Mononuclear cell (primary cell): Measurements from ENCODE around the gene XXYLT1. TPM values are rescaled to one million over a fixed set of nuclear protein-coding genes. Genes with fewer than 3 reads are reported as not detected.
"Not testable (repeated sequence)": the region's sequence is repeated elsewhere in the genome, so short reads cannot be mapped to it uniquely, and the experiment has no call there.

Source experiments
- H3K27me3 ChIP-seq: 2 replicates; pipeline ENCODE4 v1.6.0; 2011; ENCODE audit warnings: low read length, control low read depth; ENCODE audit not compliant: insufficient read depth
- H3K4me1 ChIP-seq: 2 replicates; pipeline ENCODE4 v1.5.1; 2011; ENCODE audit warnings: mild to moderate bottlenecking, low read length, control low read depth; ENCODE audit not compliant: insufficient read depth
- H3K4me3 ChIP-seq: 2 replicates; pipeline ENCODE4 v1.5.1; 2011; ENCODE audit warnings: mild to moderate bottlenecking, low read length, moderate library complexity
- H3K9me3 ChIP-seq: 2 replicates; pipeline ENCODE4 v1.5.1; 2011; ENCODE audit warnings: low read depth, mild to moderate bottlenecking, control low read depth, low read length
- total RNA-seq: library from RNA; depleted of rRNA; stranded (reverse); fragments of >200 nt; gene quantifications from one replicate; pipeline ENCODE4 v1.2.3, GENCODE V29; 2012

XXYLT1 gene, protein sequence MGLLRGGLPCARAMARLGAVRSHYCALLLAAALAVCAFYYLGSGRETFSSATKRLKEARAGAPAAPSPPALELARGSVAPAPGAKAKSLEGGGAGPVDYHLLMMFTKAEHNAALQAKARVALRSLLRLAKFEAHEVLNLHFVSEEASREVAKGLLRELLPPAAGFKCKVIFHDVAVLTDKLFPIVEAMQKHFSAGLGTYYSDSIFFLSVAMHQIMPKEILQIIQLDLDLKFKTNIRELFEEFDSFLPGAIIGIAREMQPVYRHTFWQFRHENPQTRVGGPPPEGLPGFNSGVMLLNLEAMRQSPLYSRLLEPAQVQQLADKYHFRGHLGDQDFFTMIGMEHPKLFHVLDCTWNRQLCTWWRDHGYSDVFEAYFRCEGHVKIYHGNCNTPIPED
- 9.0 TPM for total RNA-seq

DNA sequence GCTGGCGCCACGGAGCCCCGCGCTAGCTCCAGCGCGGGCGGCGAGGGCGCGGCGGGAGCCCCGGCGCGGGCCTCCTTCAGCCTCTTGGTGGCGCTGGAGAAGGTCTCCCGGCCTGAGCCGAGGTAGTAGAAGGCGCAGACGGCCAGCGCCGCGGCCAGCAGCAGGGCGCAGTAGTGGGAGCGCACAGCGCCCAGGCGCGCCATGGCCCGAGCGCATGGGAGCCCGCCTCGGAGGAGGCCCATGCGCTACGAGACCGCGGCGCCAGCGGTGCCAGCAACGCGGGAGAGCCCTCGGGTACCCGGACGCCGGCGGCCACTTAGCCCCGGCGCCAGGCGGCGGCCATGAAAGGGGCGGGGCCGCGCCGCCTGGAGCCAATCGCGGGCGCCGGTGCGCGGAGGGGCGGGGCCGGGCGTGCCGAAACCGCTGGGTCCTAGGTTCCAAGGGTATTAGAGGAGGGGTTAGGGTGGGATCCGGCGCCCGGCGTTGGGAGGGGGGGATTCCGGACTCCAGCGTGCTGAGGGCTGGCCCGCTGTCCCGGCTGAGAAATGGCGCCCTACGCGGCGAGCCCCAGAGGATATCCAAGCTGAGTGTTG lies at the start of gene XXYLT1:
XXYLT1 (minus strand) TSS at position 343 of the 593 bp plus-strand sequence; CDS start at position 242, 101 bp downstream.
- Histone ChIP-seq H3K27me3 (no peaks in the 10 kb centered on the region), H3K4me3 (peak within 1 kb of the TSS; percentile 81)

DNA sequence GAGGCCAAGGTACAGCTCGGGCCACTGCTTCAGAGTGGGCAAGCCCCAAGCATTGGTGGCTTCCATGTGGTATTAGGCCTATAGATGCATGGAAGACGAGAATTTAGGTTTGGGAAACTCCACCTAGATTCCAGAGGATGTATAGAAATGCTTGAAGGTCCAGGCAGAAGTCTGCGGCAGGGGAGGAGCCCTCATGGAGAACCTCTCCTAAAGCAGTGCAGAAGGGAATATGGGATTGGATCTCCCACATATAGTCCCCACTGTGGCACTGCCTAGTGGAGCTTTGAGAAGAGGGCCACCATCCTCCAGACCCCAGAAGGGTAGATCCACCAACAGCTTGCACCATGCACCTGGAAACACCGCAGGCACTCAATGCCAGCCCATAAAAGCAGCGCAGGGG lies 48.1 kb upstream of the XXYLT1 start:
- no peaks in the 10 kb centered on the region for H3K9me3 ChIP-seq
- no peaks in the 10 kb centered on the region for H3K4me1 ChIP-seq
- H3K4me3 ChIP-seq, result no peak overlapping the region
- H3K27me3 ChIP-seq, result no peaks in the 10 kb centered on the region

More for the DNA sequence above, at the start of gene XXYLT1:
- H3K9me3 ChIP-seq, result no peaks in the 10 kb centered on the region
- peaks cover 27% of the 10 kb centered on the region for H3K4me1 ChIP-seq

DNA sequence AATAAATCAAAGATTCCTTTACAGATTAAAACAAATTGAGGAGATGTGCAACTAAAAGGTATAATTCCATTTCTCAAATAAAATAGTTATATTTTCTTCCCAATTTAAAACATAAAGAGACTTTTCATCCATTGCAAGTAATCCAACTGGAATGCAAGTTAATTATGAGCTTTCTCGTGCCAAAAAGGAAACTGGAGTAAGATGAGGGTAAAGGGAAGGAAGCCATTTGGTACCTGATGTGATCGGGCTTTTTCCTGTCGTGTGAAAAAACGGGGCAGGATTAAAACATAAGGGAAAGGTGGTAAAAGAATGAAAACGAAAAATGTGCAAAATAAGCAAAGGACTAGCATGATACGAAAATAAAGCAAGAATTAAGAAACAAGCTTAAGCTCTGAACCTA lies 41.8 kb upstream of the XXYLT1 start:
- Histone ChIP-seq H3K9me3 (no peaks in the 10 kb centered on the region), H3K4me1 (no peaks in the 10 kb centered on the region), H3K27me3 (no peaks in the 10 kb centered on the region)

DNA sequence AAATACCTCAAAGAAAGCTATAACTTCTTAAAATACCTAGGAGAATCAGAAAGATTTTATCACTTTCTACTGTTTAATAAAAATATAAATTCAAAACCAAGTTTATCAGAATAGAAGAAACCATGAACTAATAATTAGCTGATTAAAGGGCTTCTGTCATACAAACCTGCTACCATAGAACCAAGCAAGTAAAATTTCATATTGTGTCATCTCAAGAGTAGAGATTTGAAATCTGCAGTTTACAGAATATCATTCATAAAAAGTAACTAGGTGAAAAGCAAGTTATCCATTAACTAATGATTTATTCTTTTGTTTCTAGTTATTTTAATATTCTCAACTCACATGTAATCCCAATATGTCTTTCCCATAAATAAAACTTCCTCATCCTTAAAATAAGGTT lies 36.8 kb upstream of the XXYLT1 start:
- Histone ChIP-seq H3K4me1 (no peaks in the 10 kb centered on the region), H3K27me3 (no peaks in the 10 kb centered on the region), H3K9me3 (no peaks in the 10 kb centered on the region), H3K4me3 (no peak overlapping the region)

More for the DNA sequence above, 41.8 kb upstream of the XXYLT1 start:
- H3K4me3 ChIP-seq, result no peak overlapping the region

DNA sequence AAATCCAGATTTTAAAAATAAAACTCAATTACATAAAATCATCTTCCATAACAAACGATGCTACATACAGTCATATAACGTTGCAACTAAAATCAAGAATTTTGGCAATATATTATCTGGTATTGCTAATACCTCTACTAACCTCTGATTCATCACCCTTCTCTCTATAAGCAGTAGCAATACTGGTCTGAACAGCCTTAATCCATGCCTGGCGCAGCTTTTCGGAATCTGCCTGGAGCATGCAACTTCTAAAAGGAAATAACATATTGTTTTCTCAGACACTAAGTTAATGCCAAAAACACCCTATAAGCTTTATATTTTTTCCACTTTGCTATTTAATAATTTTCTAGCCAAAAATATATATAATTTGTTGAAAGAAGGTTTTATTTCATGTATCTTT lies 35.4 kb upstream of the XXYLT1 start:
- no peaks in the 10 kb centered on the region for H3K9me3 ChIP-seq
- H3K27me3 ChIP-seq, result no peaks in the 10 kb centered on the region
- no peak overlapping the region for H3K4me3 ChIP-seq
- H3K4me1 ChIP-seq, result no peaks in the 10 kb centered on the region

DNA sequence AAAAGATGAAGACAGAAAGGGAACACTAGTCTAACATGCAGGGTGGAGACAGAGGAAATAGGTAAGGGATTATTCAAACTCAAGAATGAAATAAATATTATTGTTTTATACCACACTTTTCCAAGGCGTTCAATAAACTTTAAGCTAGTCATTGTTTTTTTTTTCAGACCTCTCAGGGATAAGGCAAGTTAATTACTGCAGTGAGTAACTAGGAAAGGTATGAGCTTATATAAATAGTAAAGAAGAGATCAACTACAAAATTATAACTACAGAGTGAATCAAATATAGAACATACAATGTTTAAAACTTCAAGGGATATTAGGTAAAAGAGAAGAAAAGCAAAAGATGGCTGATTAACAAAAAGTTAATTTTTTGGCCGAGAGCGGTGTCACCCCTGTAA lies 31.5 kb upstream of the XXYLT1 start:
- Histone ChIP-seq H3K9me3 (no peaks in the 10 kb centered on the region), H3K4me1 (no peaks in the 10 kb centered on the region), H3K4me3 (no peak overlapping the region), H3K27me3 (no peaks in the 10 kb centered on the region)

DNA sequence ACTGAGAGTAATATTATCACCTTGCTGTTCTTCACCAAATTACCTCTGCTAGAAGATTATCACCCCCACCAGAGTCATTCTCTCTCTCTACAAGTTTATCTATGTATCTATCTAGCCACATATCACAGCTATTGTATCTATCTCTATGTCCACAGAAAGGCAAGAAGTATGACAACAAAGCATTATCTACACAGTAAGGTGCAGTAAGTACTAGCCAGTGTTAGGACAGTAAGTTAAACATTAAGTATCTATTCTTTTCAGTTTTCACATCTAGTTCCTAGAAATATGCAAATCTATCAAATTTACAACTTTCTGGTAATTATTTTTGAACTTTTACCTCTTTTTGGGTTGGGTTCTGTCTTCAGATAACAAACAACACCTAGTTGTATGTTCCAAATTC lies 26.5 kb upstream of the XXYLT1 start:
- Histone ChIP-seq H3K27me3 (no peaks in the 10 kb centered on the region), H3K4me1 (no peaks in the 10 kb centered on the region), H3K9me3 (no peaks in the 10 kb centered on the region), H3K4me3 (no peak overlapping the region)

DNA sequence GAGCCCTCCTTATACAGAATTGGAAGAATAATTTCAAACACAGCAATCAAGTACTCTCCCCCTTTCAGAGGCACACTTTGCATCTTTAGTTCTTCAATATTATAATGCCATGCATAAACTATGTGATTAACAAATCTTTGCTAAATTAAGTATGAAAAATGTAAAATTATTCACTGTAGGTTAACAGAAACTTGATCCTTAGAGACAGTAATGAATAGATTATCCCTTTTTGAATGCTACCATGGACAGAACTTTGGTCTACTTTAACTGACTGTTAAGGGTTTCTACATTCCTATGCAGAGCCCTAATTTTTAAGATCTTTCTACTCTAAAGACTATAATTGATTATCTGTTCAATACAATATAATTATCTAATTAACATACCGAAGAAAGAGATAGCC lies 25.7 kb upstream of the XXYLT1 start:
- H3K27me3 ChIP-seq, result no peaks in the 10 kb centered on the region
- H3K4me3 ChIP-seq, result no peak overlapping the region
- H3K9me3 ChIP-seq, result no peaks in the 10 kb centered on the region
- H3K4me1 ChIP-seq, result no peaks in the 10 kb centered on the region

DNA sequence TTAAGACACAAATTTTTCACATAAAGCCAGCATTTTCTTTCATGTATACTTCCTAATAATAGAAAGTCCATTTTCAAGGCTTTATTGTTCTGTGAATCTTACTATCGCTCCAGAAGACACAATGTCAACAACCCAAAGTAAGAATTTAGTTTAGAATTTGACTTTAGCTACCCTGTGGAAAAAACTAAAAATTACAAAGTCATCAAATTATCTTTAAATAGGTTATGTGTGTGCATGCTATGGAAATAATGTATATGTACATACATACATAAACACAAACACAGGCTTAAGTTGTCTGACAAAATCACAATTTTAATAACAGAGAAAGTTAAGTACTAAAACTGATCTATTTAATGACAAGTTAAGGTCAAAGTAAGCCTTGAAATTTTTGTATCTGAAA lies 20.2 kb upstream of the XXYLT1 start:
- no peaks in the 10 kb centered on the region for H3K4me1 ChIP-seq
- no peak overlapping the region for H3K4me3 ChIP-seq
- no peaks in the 10 kb centered on the region for H3K9me3 ChIP-seq
- no peaks in the 10 kb centered on the region for H3K27me3 ChIP-seq

DNA sequence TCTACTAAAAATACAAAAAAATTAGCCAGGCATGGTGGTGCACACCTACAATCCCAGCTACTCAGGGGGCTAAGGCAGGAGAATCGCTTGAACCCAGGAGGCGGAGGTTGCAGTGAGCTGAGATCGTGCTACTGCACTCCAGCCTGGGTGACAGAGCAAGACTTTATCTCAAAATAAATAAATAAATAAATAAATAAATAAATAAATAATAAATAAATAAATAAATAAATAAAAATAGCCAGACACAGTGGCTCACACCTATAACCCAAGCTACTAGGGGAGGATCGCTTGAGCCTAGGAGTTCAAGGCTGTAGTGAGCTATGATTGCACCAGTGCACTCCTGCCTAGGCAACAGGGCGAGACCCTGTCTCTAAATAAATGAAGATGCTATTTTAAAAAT lies 19.7 kb upstream of the XXYLT1 start:
- H3K4me1 ChIP-seq, H3K9me3 ChIP-seq, H3K4me3 ChIP-seq, H3K27me3 ChIP-seq: not testable (repeated sequence)

DNA sequence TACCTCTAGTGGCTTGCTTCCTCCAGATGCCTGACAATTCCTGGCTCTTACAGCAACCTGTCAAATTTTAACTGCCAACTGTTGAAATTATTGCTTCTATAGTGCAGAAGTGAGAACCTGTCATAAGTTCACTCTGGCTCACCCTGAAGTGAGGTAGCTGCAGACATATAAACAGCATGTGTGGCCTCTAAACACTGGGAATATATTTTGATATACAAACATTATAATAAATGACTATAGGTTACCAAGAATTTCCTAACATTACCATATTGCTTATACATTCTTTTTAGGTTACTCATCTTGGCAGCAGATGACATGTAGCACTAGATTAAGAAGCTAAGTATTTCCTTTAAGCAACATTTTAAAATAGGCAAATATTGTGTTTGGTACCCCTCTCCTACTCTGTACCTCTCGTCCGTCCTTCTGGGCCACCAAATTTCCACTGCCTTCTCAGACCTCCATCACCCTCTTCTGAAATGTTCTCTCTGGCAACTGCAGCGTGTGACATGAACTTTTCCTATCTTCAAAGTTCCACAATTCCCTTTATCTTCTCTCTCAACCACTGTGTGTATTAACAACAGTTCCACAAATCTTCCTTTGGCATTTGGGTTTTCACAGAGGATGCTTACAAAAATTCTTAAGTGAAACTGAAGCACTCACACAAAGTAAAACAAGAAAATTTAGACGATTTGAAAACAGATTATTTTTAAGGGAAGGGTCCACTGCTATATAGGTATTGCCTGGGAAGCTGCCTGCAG lies 15.3 kb upstream of the XXYLT1 start:
- H3K27me3 ChIP-seq, result no peaks in the 10 kb centered on the region
- H3K4me1 ChIP-seq, result no peaks in the 10 kb centered on the region
- no peak overlapping the region for H3K4me3 ChIP-seq
- H3K9me3 ChIP-seq, result no peaks in the 10 kb centered on the region

DNA sequence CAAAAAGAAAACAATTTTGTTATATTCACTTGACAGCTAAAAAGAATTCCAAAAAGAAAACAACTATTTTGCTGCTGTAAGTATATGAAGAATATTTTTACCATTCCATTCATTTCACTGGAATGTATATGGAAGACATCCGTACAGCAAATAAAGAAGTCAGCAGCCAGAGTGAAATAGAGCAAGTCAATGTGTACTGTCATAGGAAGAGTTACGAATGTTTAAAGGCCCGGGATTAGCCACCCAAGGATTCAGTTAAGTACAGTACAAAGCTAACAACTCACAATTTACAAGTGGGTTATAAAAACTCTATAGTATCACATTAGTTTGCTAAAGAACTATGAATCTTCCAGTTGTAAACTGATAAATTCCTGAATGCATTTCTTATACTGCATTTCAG lies 14.4 kb upstream of the XXYLT1 start:
- H3K27me3 ChIP-seq, result no peaks in the 10 kb centered on the region
- no peak overlapping the region for H3K4me3 ChIP-seq
- H3K4me1 ChIP-seq, result no peaks in the 10 kb centered on the region
- H3K9me3 ChIP-seq, result no peaks in the 10 kb centered on the region

DNA sequence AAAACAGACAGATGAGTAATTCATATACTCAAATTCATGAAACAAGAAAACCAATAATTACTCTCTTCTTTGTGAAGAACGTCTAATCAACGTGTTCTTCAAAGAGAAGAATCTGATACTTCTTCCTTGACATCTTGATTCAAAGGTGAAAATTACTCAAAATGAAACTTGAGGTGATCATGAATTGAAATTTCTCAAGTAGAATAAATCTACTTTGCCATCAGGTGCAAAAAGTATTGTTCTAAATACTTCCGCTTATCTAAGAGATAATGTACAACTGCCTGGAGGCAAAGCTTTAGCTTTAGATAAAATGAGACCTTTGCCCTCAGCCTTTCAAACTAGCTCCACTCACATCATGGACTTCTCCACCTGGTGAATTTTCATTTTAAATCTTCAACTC lies 13.9 kb upstream of the XXYLT1 start:
- no peaks in the 10 kb centered on the region for H3K27me3 ChIP-seq
- no peaks in the 10 kb centered on the region for H3K4me1 ChIP-seq
- H3K4me3 ChIP-seq, result no peak overlapping the region
- no peaks in the 10 kb centered on the region for H3K9me3 ChIP-seq

DNA sequence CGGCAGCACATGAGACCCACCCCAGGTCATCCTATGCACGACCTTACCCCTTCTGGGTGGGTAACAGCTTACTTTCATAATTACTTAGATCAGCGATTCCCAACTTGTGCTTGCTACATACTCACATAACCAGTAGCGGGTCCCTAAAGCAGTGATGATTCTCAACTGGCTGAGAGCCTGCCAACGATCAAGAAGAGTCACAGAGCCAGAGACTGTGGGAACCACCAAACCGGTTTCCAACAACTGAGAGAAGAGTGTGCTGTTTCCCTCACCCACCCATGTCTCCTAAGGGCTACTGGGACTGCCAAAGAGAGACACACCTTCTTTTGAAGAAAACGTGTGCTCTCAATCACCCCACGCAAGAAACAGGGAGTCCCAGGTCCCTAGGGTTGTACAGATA lies 12.0 kb upstream of the XXYLT1 start:
- Histone ChIP-seq H3K4me1 (no peaks in the 10 kb centered on the region), H3K27me3 (no peaks in the 10 kb centered on the region), H3K4me3 (no peak overlapping the region), H3K9me3 (no peaks in the 10 kb centered on the region)

DNA sequence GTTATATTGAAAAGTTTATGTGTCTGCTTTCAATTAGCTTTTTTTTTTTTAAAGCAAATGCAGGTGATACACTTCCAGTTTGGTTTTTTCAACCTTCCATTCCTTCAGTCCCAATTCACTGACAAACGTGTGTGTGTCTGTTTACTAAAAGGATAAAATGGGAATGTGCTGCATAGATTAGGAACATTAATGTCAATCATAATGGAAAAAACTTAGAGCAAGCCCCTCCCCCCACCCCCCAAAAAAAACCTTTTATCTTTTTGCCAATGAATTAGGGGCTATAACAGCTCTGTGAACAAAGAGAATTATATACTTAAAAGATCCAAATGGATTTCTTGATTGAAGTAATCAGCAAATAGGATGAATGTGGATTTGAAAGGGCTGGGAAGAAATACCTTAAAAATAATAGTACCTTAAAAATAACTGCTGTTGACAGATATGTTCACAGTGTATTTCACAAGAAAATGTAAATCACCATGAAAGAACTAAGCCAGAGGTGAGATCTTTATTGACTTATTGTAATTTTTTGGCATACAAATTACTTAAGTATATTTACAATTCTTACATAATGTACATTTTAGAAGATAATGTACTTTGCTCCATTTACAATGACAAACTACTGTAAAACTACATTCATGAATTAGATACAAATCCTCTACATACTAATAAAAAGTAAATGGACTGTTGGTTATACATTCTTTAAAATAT lies 3.5 kb upstream of the XXYLT1 start:
- H3K4me1 ChIP-seq, result peaks cover 20% of the 10 kb centered on the region
- H3K9me3 ChIP-seq, result no peaks in the 10 kb centered on the region
- no peak overlapping the region for H3K4me3 ChIP-seq
- no peaks in the 10 kb centered on the region for H3K27me3 ChIP-seq
